CD4-positive, alpha-beta T cell (primary cell): Measurements from ENCODE around the gene HBE1. TPM values are rescaled to one million over a fixed set of nuclear protein-coding genes. Genes with fewer than 3 reads are reported as not detected.

Experiments
- ATAC-seq: fragments of 200-7000 bp; cut with Tn5 transposase; one replicate; pipeline ENCODE4 v1.10.0; 2022; ENCODE audit warnings: mild to moderate bottlenecking; ENCODE audit not compliant: poor library complexity
- CTCF ChIA-PET: fragments of 350-600 bp; sonication (Branson Sonifier 250); formaldehyde crosslinking; loops from one replicate; lab custom pipeline; 2021; ENCODE audit warnings: antibody characterized with exemption, inconsistent platforms; lab: Charles Lee
- POLR2A ChIA-PET: fragments of 350-600 bp; sonication (Branson Sonifier 250); formaldehyde crosslinking; loops from one replicate; lab custom pipeline; 2021; ENCODE audit warnings: antibody characterized with exemption, inconsistent platforms; lab: Charles Lee
- DNase-seq, 14 experiments: peaks; one replicate each; pipeline ENCODE4 v3.0.0-alpha.2; 2013 to 2020; ENCODE audit warnings: mixed read lengths in 2 of 14
- H3K27ac ChIP-seq, 2 donors: one replicate each; pipeline versions ENCODE4 v1.5.1 to v1.7.0; 2013; ENCODE audit warnings: low read length in 2 of 2, low read depth in 1 of 2, mild to moderate bottlenecking in 1 of 2
- H3K27me3 ChIP-seq, 2 experiments: 1 replicate in 1 of 2; 2 replicates in 1 of 2; pipeline versions ENCODE4 v1.6.1 to v1.7.0; 2013; ENCODE audit warnings: low read length in 2 of 2, control low read depth in 1 of 2, mild to moderate bottlenecking in 1 of 2, moderate library complexity in 1 of 2; ENCODE audit not compliant: insufficient read depth in 2 of 2, control insufficient read depth in 1 of 2
- H3K36me3 ChIP-seq: one replicate; pipeline ENCODE4 v1.6.1; 2013; ENCODE audit warnings: low read length, control low read depth; ENCODE audit not compliant: insufficient read depth
- H3K4me1 ChIP-seq: one replicate; pipeline ENCODE4 v1.6.1; 2013; ENCODE audit warnings: low read length, control low read depth; ENCODE audit not compliant: insufficient read depth
- H3K4me3 ChIP-seq: one replicate; pipeline ENCODE4 v1.5.1; 2013; ENCODE audit warnings: mild to moderate bottlenecking, low read length, moderate library complexity
- H3K9me3 ChIP-seq, 2 experiments: 1 replicate in 1 of 2; 2 replicates in 1 of 2; pipeline versions ENCODE4 v1.6.1 to v1.7.0; 2013; ENCODE audit warnings: low read length in 2 of 2, mild to moderate bottlenecking in 2 of 2, control low read depth in 1 of 2, moderate library complexity in 1 of 2; ENCODE audit not compliant: control insufficient read depth in 1 of 2, insufficient read depth in 1 of 2
- H3K27ac Mint-ChIP-seq: one replicate; pipeline ENCODE4 v1.8.0; 2020; ENCODE audit warnings: mixed read lengths
- H3K27me3 Mint-ChIP-seq: one replicate; pipeline ENCODE4 v1.8.0; 2021; ENCODE audit warnings: mixed read lengths
- H3K36me3 Mint-ChIP-seq: one replicate; pipeline ENCODE4 v1.8.0; 2021; ENCODE audit warnings: low read depth, mixed read lengths
- H3K4me1 Mint-ChIP-seq: one replicate; pipeline ENCODE4 v1.8.0; 2021; ENCODE audit warnings: low read depth, mixed read lengths
- H3K4me3 Mint-ChIP-seq: one replicate; pipeline ENCODE4 v1.8.0; 2020; ENCODE audit warnings: mild to moderate bottlenecking, mixed read lengths
- H3K9me3 Mint-ChIP-seq: one replicate; pipeline ENCODE4 v1.8.0; 2020; ENCODE audit warnings: mixed read lengths
- intact Hi-C, 2 experiments: fragments of 100-400 bp; cut with DNase I in 1 of 2; cut with micrococcal nuclease in 1 of 2; formaldehyde crosslinking; loops; one replicate each; pipeline versions ENCODE4 v1.15.1 to v1.9.0; 2023 to 2025; cut with DNase I, micrococcal nuclease
- total RNA-seq, 174 experiments: library from RNA in 2 of 174; stranded (reverse) in 2 of 174; gene quantifications; one replicate each; pipeline ENCODE4 v1.2.3 and lab custom pipeline; 2021 to 2026
- TF ChIP-seq, protein P1 (sequence below): fragments of 200-600 bp; IDR thresholded peaks from one replicate; pipeline ENCODE4 v1.8.0; 2022; ENCODE audit warnings: antibody characterized with exemption, mild to moderate bottlenecking

Gene HBE1
- total RNA-seq, 2 experiments from 2014 or later, result not detected

DNA sequence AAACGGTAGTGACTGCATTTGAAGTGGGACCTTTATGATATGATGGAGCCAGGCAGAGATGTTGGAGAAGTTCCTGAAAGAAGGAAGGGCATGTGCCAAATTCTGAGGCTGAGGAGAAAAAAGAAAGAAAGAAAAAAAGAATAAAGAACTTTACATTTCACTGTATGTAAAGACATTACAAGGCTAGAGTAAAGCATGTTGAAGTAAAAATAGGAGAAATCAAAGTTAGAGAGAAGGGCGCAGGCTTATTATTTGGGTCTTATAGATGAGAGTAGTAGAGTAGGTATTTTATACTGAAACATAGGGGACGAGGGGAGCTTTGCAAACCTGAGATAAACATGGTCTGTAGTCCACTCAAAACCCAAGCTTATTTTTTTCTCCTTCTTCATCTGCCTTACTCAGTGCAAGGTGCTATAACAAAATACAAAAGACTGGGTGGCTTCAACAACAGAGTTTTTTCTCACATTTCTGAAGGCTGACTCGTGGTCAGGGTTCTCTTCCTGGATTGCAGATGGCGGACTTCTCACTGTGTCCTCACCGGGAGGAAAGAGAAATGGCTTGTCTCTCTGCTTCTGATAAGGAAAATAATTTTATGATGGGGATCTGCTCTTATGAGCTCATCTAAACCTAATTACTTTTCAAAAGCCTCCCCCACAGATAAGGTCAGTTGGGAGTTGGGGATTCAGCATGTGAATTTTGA, 22.8 kb downstream of the HBE1 start:
- Histone ChIP-seq H3K36me3 (no peaks in the 10 kb centered on the region), H3K4me1 (no peaks in the 10 kb centered on the region), H3K9me3 (no peaks in the 10 kb centered on the region), H3K4me3 (no peak overlapping the region), H3K27me3 (peaks cover under 1 to 3% of the 10 kb centered on the region in 2 experiments), H3K27ac (no peak overlapping the region)
- Mint-ChIP-seq H3K36me3 (no peaks in the 10 kb centered on the region), H3K27ac (no peak overlapping the region), H3K9me3 (no peaks in the 10 kb centered on the region), H3K4me1 (no peaks in the 10 kb centered on the region), H3K4me3 (no peak overlapping the region), H3K27me3 (no peaks in the 10 kb centered on the region)
- intact Hi-C loops, result no loop called here
- POLR2A ChIA-PET, result no interaction called here
- ATAC-seq (no peak), DNase-seq (no peak)
- TF ChIP-seq, protein P1, sequence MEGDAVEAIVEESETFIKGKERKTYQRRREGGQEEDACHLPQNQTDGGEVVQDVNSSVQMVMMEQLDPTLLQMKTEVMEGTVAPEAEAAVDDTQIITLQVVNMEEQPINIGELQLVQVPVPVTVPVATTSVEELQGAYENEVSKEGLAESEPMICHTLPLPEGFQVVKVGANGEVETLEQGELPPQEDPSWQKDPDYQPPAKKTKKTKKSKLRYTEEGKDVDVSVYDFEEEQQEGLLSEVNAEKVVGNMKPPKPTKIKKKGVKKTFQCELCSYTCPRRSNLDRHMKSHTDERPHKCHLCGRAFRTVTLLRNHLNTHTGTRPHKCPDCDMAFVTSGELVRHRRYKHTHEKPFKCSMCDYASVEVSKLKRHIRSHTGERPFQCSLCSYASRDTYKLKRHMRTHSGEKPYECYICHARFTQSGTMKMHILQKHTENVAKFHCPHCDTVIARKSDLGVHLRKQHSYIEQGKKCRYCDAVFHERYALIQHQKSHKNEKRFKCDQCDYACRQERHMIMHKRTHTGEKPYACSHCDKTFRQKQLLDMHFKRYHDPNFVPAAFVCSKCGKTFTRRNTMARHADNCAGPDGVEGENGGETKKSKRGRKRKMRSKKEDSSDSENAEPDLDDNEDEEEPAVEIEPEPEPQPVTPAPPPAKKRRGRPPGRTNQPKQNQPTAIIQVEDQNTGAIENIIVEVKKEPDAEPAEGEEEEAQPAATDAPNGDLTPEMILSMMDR, result no peak
- CTCF ChIA-PET, result no interaction called here

DNA sequence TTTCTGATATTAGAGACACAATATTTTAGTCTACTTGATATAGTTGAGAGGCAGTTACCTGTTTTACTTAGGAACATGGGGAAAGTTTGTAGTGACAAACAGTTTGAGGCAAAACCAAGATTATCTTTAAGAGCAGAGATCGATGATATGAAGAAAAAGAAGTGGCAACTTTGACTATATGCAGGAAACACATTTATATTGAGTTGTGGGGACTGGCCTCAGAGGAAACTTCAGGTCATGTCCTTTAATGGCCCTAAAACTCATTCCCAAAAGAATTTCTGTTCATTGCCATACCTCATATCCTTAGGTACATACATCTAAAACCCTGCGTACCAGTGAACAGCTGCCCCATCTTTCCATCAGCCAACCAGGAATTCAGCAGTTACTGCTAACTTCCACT, 24.6 kb downstream of the HBE1 start:
- POLR2A ChIA-PET, result no interaction called here
- H3K4me1 ChIP-seq, result no peaks in the 10 kb centered on the region
- ATAC-seq (no peak), DNase-seq (no peak)
- no peaks in the 10 kb centered on the region for H3K36me3 ChIP-seq
- H3K9me3 ChIP-seq, result no peaks in the 10 kb centered on the region
- no peaks in the 10 kb centered on the region for H3K27me3 ChIP-seq
- TF ChIP-seq, protein P1, result no peak
- Mint-ChIP-seq H3K27ac (no peak overlapping the region), H3K4me1 (no peaks in the 10 kb centered on the region), H3K27me3 (peaks cover 2% of the 10 kb centered on the region), H3K9me3 (no peaks in the 10 kb centered on the region), H3K36me3 (no peaks in the 10 kb centered on the region), H3K4me3 (no peak overlapping the region)
- no peak overlapping the region for H3K4me3 ChIP-seq
- H3K27ac ChIP-seq, result no peak overlapping the region
- CTCF ChIA-PET, result no interaction called here
- intact Hi-C loops, result no loop called here

DNA sequence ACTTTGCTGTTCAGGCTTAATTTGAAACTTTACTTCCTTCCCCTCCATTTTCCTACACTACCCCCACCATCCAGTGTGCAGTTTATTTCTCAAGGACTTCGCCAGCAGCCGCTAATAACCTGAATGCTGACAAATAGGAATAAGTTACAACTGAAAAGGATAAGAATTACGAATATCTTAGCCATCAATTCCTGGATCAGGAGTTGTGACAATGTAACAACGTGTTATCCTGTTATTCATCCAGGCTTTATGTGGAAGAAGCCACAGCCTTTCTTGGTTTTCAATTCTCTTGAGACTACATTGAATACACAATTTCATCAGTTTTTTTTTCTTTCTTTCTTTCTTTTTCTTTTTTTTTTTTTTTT, 25.9 kb downstream of the HBE1 start:
- H3K27me3 Mint-ChIP-seq, result peaks cover 6% of the 10 kb centered on the region
- intact Hi-C loops, result no loop called here
- H3K27ac ChIP-seq, result no peak overlapping the region
- no peaks in the 10 kb centered on the region for H3K36me3 ChIP-seq
- TF ChIP-seq, protein P1, result no peak
- no peaks in the 10 kb centered on the region for H3K4me1 Mint-ChIP-seq
- DNase-seq (no peak), ATAC-seq (no peak)
- no peaks in the 10 kb centered on the region for H3K4me1 ChIP-seq
- ChIA-PET CTCF (no interaction called here), POLR2A (no interaction called here)
- H3K36me3 Mint-ChIP-seq, result no peaks in the 10 kb centered on the region
- H3K27ac Mint-ChIP-seq, result no peak overlapping the region
- H3K4me3 ChIP-seq, result no peak overlapping the region
- H3K4me3 Mint-ChIP-seq, result no peak overlapping the region
- no peaks in the 10 kb centered on the region for H3K9me3 Mint-ChIP-seq
- H3K9me3 ChIP-seq, result no peaks in the 10 kb centered on the region
- no peaks in the 10 kb centered on the region for H3K27me3 ChIP-seq
